ENCODE results near the gene MCF2L2. TPM values are rescaled to one million over a fixed set of nuclear protein-coding genes. Genes with fewer than 3 reads are reported as not detected.

Gene MCF2L2
- total RNA-seq, 1 experiment from 2014 or later = 1.7 TPM

GRCh38 chr3:183354874-183355273, 73.5 kb downstream of the MCF2L2 start:
- POLR2A ChIA-PET (ENCODE audit: unreplicated experiment) = no interaction called here
- intact Hi-C loops (cut with micrococcal nuclease; ENCODE audit: unreplicated experiment) = no loop called here
- Histone ChIP-seq H3K79me2 (ENCODE audit: low read depth) (no peaks in the 10 kb centered on the region), H3K36me3 (ENCODE audit: low read depth) (no peaks in the 10 kb centered on the region), H3K9me2 (ENCODE audit: insufficient read depth) (no peaks in the 10 kb centered on the region), H3K4me2 (no peak overlapping the region), H2AFZ (no peak overlapping the region), H3F3A (ENCODE audit: insufficient read depth, low read depth) (no peaks in the 10 kb centered on the region), H3K4me1 (replicated peaks; ENCODE audit: insufficient read depth) (no peaks in the 10 kb centered on the region), H3K4me3 (no peak overlapping the region), H3K9me3 (ENCODE audit: insufficient read depth, low read depth) (no peaks in the 10 kb centered on the region), H3K27ac (no peak overlapping the region), H3K27me3 (ENCODE audit: insufficient read depth, low read depth) (no peaks in the 10 kb centered on the region), H4K20me1 (ENCODE audit: insufficient read depth) (no peaks in the 10 kb centered on the region)
- no TSS peak for BruUV-seq (replicated peaks)
- TF ChIP-seq CTCF (conservative IDR thresholded peaks at IDR 0.05) (no peak), EZH2 (IDR thresholded peaks at IDR 0.05; ENCODE audit: low read depth) (no peak)
- CTCF ChIA-PET = no interaction called here
- DNase-seq = no peak

DNA sequence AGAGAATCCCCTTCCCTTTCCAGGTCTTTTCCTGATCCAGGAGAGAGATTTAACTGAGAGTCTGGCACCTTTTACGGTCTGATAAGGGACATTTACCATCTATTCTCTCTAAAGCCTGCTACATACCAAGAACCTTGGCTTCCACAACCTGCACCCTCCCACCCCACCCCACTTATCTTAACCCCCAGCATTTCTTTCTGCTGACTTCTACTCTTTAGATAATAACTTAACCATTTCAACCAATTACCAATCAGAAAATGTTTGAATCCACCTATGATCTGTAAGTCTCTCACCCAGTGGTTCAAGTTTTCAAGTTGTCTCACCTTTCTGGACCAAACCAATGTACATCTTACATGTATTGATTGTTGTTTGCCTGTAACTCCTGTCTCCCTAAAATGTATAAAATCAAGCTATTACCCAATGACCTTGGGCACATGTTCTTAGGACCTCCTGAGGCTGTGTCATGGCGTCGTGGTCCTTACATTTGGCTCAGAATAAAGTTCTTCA, 74.0 kb downstream of the MCF2L2 start:
- ChIA-PET POLR2A (ENCODE audit: unreplicated experiment) (no interaction called here), CTCF (no interaction called here)
- TF ChIP-seq EZH2 (IDR thresholded peaks at IDR 0.05; ENCODE audit: low read depth) (no peak), CTCF (conservative IDR thresholded peaks at IDR 0.05) (no peak)
- Histone ChIP-seq H3K9me3 (ENCODE audit: insufficient read depth, low read depth) (no peaks in the 10 kb centered on the region), H2AFZ (no peak overlapping the region), H3K9me2 (ENCODE audit: insufficient read depth) (no peaks in the 10 kb centered on the region), H3K27ac (no peak overlapping the region), H3K4me2 (no peak overlapping the region), H3K79me2 (ENCODE audit: low read depth) (no peaks in the 10 kb centered on the region), H3K27me3 (ENCODE audit: insufficient read depth, low read depth) (no peaks in the 10 kb centered on the region), H3K4me3 (no peak overlapping the region), H4K20me1 (ENCODE audit: insufficient read depth) (no peaks in the 10 kb centered on the region), H3K4me1 (replicated peaks; ENCODE audit: insufficient read depth) (no peaks in the 10 kb centered on the region), H3K36me3 (ENCODE audit: low read depth) (no peaks in the 10 kb centered on the region), H3F3A (ENCODE audit: insufficient read depth, low read depth) (peaks cover 3% of the 10 kb centered on the region; the same call in 1 of the 2 replicates)
- no peak for DNase-seq
- intact Hi-C loops (cut with micrococcal nuclease; ENCODE audit: unreplicated experiment) = no loop called here
- no TSS peak for BruUV-seq (replicated peaks)

- ChIA-PET POLR2A (ENCODE audit: unreplicated experiment) (no interaction called here), CTCF (no interaction called here)
- no peak for DNase-seq
- no TSS peak for BruUV-seq (replicated peaks)
- no peak for TF ChIP-seq EZH2 (IDR thresholded peaks at IDR 0.05; ENCODE audit: low read depth)
- no peak for TF ChIP-seq CTCF (conservative IDR thresholded peaks at IDR 0.05)
- H3K27ac ChIP-seq = no peak overlapping the region
- no peaks in the 10 kb centered on the region for H3K36me3 ChIP-seq (ENCODE audit: low read depth)
- H4K20me1 ChIP-seq (ENCODE audit: insufficient read depth) = no peaks in the 10 kb centered on the region
- H3K9me3 ChIP-seq (ENCODE audit: insufficient read depth, low read depth) = no peaks in the 10 kb centered on the region
- peaks cover 4% of the 10 kb centered on the region; the same call in 1 of the 2 replicates for H3F3A ChIP-seq (ENCODE audit: insufficient read depth, low read depth)
- H3K9me2 ChIP-seq (ENCODE audit: insufficient read depth) = no peaks in the 10 kb centered on the region
- intact Hi-C loops (cut with micrococcal nuclease; ENCODE audit: unreplicated experiment) = no loop called here
- no peak overlapping the region for H2AFZ ChIP-seq
- no peaks in the 10 kb centered on the region for H3K4me1 ChIP-seq (replicated peaks; ENCODE audit: insufficient read depth)
- H3K4me2 ChIP-seq = no peak overlapping the region
- no peak overlapping the region for H3K4me3 ChIP-seq
- H3K79me2 ChIP-seq (ENCODE audit: low read depth) = no peaks in the 10 kb centered on the region
- H3K27me3 ChIP-seq (ENCODE audit: insufficient read depth, low read depth) = no peaks in the 10 kb centered on the region
Measured at GRCh38 chr3:183353421-183353820, 75.0 kb downstream of the MCF2L2 start.
